Skeletal muscle satellite cell (primary cell): ENCODE measurements around the gene CACNA1S.

Source experiments
- H3K27me3 ChIP-seq: 2 replicates; pipeline ENCODE4 v1.7.0; 2013; ENCODE audit warnings: low read length; ENCODE audit not compliant: control insufficient read depth, insufficient read depth
- H3K36me3 ChIP-seq: 2 replicates; pipeline ENCODE4 v1.7.0; 2013; ENCODE audit warnings: mild to moderate bottlenecking, control low read depth, low read length; ENCODE audit not compliant: insufficient read depth
- H3K4me1 ChIP-seq: 2 replicates; pipeline ENCODE4 v1.7.0; 2013; ENCODE audit warnings: low read length; ENCODE audit not compliant: control insufficient read depth, insufficient read depth
- H3K4me2 ChIP-seq: 2 replicates; pipeline ENCODE4 v1.7.0; 2013; ENCODE audit warnings: mild to moderate bottlenecking, low read length
- H3K4me3 ChIP-seq: 2 replicates; pipeline ENCODE4 v1.7.0; 2013; ENCODE audit warnings: low read length
- H3K9ac ChIP-seq: 2 replicates; pipeline ENCODE4 v1.7.0; 2013; ENCODE audit warnings: mild to moderate bottlenecking, low read depth, low read length, moderate library complexity
- H3K9me3 ChIP-seq: replicated peaks from 2 replicates; pipeline ENCODE4 v1.7.0; 2013; ENCODE audit warnings: mild to moderate bottlenecking, control low read depth, low read length

CACNA1S gene

DNA sequence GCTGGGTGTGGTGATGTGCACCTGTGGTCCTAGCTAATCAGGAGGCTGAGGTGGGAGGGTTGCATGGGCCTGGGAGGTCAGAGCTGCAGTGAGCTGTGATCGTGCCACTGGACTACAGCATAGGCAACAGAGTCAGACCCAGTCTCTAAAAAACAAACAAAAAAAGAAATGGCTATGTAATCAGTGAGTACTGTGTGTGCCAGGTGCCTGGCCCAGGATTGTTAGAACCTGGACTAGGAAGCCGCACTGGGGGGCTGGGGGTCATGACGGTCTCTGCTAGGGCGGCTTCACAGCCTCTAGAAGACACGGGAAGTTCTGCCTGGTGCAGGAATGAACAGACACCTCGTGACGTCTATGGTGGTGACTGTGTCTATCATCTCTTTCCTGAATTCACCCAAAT lies 33.6 kb upstream of the CACNA1S start:
- Histone ChIP-seq H3K36me3 (peaks cover 64% of the 10 kb centered on the region), H3K4me3 (no peak overlapping the region), H3K4me1 (no peaks in the 10 kb centered on the region), H3K4me2 (no peak overlapping the region), H3K9ac (no peak overlapping the region), H3K27me3 (no peaks in the 10 kb centered on the region), H3K9me3 (no peaks in the 10 kb centered on the region)

DNA sequence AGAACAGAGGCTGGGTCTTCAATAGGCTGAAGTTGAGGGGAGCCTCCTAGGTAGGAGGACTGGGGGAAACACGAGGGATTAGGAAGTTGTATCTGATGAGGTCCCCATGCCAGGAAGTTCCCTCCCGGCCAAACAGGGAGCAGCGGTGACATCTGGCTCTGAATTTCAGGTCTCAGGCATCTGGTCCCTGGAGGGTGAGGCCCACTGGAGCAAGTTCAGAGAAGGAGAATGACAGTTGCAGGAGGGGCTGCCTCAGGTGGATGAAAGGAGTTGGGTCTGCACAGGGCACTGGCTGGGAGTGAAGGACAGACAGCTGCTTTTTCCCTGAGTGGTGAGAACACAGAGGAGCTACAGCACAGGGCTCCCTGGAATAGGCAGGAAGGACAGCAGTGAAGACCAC lies 32.9 kb upstream of the CACNA1S start:
- Histone ChIP-seq H3K4me2 (no peak overlapping the region), H3K27me3 (no peaks in the 10 kb centered on the region), H3K9ac (no peak overlapping the region), H3K36me3 (peaks cover 62% of the 10 kb centered on the region), H3K4me1 (no peaks in the 10 kb centered on the region), H3K9me3 (no peaks in the 10 kb centered on the region), H3K4me3 (no peak overlapping the region)

DNA sequence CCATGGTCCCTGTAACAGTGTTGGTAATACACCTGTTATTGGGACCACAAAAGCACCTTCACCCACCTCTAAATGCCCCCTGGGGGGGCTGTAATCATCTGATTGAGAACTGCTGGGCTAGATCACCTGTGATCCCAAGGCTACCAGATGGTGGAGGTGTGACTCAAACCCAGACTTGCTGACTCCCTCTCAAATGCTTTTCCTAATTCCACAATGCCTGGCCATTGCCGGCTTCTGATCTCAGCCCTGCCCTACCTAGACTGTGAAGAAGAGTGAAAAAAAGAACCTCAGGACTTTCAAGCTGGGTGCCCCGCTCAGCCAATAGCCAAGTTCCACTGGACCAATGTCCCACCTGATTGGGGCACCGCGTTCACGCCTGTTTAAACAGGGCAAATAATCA lies 32.5 kb upstream of the CACNA1S start:
- H3K9me3 ChIP-seq = no peaks in the 10 kb centered on the region
- H3K36me3 ChIP-seq = peaks cover 58% of the 10 kb centered on the region
- no peaks in the 10 kb centered on the region for H3K4me1 ChIP-seq
- H3K4me2 ChIP-seq = no peak overlapping the region
- no peak overlapping the region for H3K4me3 ChIP-seq
- no peaks in the 10 kb centered on the region for H3K27me3 ChIP-seq
- no peak overlapping the region for H3K9ac ChIP-seq

DNA sequence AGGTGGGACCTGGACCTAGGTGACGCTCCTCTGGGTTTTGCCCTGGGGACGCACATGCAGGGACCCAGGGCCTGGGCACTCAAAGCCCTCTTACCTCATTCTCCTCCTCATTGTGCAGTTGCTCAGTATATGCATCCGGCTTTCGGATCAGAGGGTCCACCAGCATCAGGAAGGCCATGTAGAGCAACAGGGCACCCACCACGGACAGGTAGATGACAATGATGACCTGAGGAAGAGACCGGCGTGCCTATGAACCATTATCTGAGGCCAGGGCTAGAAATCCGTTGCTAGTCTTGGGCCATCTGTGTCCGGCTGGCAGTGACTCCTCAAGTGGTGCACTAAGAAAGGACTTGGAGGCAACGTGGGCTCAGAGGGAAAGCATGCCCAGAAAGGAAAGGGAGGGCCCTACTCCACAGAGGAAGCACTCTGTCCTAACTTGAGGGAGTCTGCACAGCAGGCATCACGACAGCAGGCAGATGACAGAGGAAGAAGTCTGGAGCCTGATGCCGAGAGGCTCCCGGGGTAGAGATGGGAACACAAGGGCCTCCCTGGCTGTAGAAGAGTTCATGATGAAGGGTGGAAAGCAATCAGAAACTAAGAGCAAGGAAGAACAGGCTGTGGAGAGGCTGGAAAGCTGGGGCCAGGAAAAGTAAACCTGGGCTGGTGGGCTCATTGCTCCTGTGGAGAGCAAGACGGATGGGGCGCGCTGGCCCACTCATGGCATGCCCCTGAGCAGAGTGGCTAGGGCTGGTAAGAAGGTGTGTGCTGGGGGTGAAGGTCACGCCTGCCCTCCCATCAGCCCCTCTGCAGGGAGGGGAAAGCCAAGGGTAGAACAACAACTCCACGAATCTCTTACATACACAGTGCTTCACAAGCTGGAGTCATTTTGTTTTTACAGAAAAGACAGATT lies 31.8 kb upstream of the CACNA1S start:
- Histone ChIP-seq H3K36me3 (peaks cover 51% of the 10 kb centered on the region), H3K9me3 (no peaks in the 10 kb centered on the region)

DNA sequence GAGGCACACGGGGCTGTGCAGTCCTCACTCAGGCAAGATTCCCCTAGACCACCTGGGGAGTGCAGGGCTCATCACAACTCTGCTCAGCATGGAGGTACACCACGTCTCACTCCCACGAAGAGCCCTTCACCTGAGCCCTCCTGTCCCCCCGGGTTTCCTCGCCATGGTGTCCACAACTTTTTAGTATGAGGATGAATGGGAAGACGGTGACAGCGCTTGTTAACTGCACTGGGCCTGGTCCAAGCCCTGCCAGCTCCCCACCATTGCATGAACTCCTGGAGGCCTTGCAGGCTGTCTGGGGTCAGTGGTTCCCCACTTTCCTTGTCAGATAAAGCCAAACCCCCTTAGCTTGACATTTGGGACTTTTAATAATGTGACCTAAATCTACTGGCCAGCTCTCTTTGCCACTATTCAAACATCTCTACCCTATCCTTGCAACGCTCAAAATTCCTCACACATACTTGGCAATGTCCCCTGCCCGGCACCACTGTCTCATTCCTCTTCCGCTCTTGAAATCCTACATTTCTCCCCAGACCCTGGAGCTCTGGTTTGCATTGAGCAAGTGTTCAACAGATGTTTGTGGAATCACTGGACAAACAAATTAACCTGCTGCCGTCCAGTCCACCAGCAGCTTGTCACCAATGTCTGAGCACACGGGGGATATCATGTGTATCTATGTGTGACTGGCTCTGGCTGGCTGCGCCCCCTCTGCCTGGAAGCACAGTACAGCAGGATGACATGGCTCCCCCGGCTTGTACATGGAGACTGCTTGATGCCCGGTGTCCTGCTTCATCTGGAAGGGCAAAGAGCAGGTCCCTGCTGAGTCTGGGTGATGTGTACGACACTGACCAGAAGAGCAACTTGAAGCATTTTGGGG lies 30.9 kb upstream of the CACNA1S start:
- H3K9me3 ChIP-seq = no peaks in the 10 kb centered on the region
- no peak overlapping the region for H3K4me3 ChIP-seq
- no peaks in the 10 kb centered on the region for H3K27me3 ChIP-seq
- peaks cover 43% of the 10 kb centered on the region for H3K36me3 ChIP-seq
- H3K4me1 ChIP-seq = peaks cover 10% of the 10 kb centered on the region
- H3K9ac ChIP-seq = no peak overlapping the region
- H3K4me2 ChIP-seq = no peak overlapping the region

More for the DNA sequence above, 31.8 kb upstream of the CACNA1S start:
- no peaks in the 10 kb centered on the region for H3K27me3 ChIP-seq
- no peak overlapping the region for H3K9ac ChIP-seq
- peaks cover under 1% of the 10 kb centered on the region for H3K4me1 ChIP-seq
- no peak overlapping the region for H3K4me3 ChIP-seq
- no peak overlapping the region for H3K4me2 ChIP-seq

DNA sequence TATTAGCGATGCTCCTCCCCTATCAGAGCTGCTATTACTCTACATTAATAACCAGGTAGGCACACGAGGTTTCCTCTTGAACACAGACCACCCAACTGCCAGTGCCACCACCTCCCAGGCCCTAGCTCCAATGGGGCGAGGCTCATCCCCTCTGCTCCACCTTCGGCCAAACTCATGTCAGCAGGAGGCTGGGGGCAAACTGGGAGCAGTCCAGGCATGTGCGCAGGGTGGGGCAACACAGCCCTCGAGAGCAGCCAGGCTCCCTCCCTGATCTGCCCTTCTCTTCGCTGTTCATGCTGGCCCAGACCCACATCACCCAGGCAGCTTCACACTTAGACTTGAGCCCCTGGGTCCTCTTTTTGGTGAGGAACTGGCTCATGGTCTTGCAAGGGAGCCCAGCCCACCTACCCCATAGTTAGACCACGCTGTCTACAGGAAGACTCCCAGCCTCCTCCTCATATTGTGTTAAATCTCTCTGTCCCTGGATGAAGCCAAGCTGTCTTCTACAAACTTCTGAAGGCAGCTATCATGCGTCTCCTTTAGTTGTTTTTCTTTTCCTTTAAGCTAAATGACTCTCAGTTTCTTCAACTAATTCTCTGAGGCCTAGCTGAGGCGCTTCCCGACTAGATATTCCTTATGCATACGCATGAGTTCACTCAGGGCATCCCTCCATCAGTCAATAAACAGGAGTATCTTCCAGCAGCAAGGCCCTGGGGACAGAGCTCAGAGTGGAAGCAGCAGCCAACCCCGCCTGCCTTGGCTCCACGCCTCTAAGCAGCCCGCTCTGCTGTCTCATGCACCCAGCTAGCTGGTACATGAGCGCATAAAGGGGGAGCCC lies 30.0 kb upstream of the CACNA1S start:
- Histone ChIP-seq H3K4me2 (no peak overlapping the region), H3K4me3 (no peak overlapping the region), H3K4me1 (peaks cover 17% of the 10 kb centered on the region), H3K9ac (no peak overlapping the region), H3K27me3 (no peaks in the 10 kb centered on the region), H3K9me3 (no peaks in the 10 kb centered on the region), H3K36me3 (peaks cover 39% of the 10 kb centered on the region)

DNA sequence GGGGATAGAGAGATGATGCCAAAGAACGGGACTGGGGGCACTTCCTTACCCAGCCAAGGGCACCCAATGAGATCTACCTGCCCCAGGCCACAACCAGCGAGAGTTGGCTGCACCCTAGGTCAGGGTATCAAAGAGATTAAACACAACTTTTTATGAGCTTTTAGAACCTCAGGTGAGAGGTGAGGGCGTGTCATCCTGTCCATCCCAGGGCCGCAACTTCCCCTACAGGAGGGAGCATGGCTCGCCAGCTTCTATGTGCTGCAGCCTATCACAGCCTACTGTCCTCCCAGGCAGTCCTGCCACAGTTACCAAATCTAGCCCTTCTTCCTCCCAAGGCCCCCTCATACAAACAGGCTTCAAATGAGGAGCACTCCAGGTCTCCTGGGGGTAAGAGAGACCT lies 29.2 kb upstream of the CACNA1S start:
- H3K4me2 ChIP-seq = no peak overlapping the region
- H3K4me3 ChIP-seq = no peak overlapping the region
- peaks cover 35% of the 10 kb centered on the region for H3K36me3 ChIP-seq
- H3K4me1 ChIP-seq = peaks cover 25% of the 10 kb centered on the region
- H3K27me3 ChIP-seq = no peaks in the 10 kb centered on the region
- no peaks in the 10 kb centered on the region for H3K9me3 ChIP-seq
- H3K9ac ChIP-seq = no peak overlapping the region

DNA sequence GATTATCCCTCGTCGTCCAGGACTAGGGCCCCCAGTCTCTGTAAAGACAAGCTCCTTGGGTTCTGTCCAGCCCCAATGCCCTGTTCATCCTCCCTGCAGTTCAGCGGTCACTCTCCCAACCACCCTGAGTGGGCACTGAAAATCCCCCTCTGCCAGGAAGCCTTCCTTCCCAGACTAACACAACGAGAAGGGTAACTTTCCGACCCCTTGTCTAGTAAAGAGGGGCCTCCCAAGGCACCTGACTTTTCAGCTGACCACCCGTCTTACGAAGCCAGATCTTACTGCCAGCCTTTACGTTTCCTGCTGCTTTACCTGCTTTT lies 28.7 kb upstream of the CACNA1S start:
- no peak overlapping the region for H3K4me3 ChIP-seq
- H3K27me3 ChIP-seq = no peaks in the 10 kb centered on the region
- H3K4me2 ChIP-seq = no peak overlapping the region
- no peaks in the 10 kb centered on the region for H3K9me3 ChIP-seq
- peaks cover 33% of the 10 kb centered on the region for H3K36me3 ChIP-seq
- no peak overlapping the region for H3K9ac ChIP-seq
- peaks cover 25% of the 10 kb centered on the region for H3K4me1 ChIP-seq

DNA sequence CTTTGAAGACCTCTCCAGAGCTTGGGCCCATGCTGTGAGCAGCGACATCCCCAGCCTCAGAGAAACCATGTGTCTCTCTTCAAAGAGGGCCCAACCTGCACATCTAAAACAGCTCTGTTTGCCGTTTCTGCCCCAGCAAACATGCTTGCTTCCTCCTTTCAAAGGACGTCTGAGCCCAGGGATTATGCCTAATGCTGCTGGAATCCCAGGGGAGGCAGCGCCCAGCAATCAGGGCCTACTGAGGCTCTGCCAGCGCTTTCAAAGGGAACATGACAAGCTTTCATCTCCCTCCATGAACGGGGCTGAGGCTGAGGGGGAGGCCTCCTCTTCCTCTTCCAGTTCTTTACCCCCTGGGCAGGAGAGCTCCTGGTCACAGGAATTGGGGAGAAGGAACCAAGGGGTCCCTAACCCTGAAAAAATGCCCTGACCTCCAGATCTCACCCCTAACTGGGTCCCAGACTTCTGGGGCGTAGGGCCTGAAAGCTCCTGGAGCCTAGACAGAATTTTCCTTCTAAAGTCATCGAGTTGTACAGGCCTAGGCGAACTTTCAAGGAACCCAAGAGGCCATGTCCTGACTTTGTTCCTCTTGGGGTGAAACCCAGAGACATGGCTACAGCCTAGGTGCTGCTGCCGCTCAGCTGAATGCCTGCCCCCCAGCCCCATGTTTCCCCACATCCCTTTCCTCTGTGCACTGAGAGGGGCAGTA lies 28.2 kb upstream of the CACNA1S start:
- no peak overlapping the region for H3K4me3 ChIP-seq
- peaks cover 34% of the 10 kb centered on the region for H3K36me3 ChIP-seq
- peaks cover 25% of the 10 kb centered on the region for H3K4me1 ChIP-seq
- no peaks in the 10 kb centered on the region for H3K27me3 ChIP-seq
- no peaks in the 10 kb centered on the region for H3K9me3 ChIP-seq
- H3K4me2 ChIP-seq = no peak overlapping the region
- no peak overlapping the region for H3K9ac ChIP-seq

DNA sequence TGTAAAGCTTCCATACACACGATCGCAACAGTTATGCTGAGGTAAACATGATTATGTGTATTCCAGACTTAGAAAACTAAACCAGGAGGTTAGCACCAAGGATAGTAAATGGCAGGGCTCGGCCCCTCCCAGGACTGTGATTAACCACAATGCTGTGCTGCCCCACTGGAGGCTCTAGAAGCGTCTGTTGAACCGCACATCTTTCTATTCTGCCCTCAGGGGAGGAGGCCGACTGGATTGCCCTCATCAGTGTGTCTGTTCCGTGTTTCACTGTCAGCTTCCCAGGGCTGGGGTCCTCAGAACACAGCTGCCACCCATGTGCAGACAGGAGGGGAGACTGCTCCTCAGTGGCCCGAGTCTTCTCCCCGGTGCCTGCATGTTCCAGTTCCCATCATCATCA lies 27.5 kb upstream of the CACNA1S start:
- peaks cover 25% of the 10 kb centered on the region for H3K4me1 ChIP-seq
- H3K27me3 ChIP-seq = no peaks in the 10 kb centered on the region
- no peaks in the 10 kb centered on the region for H3K9me3 ChIP-seq
- H3K36me3 ChIP-seq = peaks cover 33% of the 10 kb centered on the region
- H3K4me2 ChIP-seq = no peak overlapping the region
- no peak overlapping the region for H3K4me3 ChIP-seq
- H3K9ac ChIP-seq = no peak overlapping the region

DNA sequence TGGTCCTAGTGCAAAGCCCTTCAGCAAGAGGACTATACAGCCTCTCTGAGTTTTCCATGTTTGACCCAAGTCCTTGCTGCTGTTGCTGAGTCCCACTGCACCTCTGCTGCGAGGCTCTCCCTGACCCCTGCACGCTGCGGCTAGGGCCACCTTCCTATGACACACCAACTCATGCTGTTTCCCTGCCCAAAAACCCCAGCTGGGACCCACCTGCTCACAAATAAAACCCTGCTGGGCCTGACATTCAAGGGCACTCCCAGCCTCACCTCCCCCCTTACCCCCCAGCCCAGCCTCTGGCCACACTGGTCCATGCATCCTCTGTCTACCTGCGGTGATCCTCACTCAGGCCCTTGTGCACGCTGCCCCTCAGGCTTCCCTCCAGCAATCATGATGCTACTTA lies 27.1 kb upstream of the CACNA1S start:
- peaks cover 25% of the 10 kb centered on the region for H3K4me1 ChIP-seq
- no peak overlapping the region for H3K9ac ChIP-seq
- no peak overlapping the region for H3K4me3 ChIP-seq
- H3K4me2 ChIP-seq = no peak overlapping the region
- peaks cover 33% of the 10 kb centered on the region for H3K36me3 ChIP-seq
- no peaks in the 10 kb centered on the region for H3K27me3 ChIP-seq
- H3K9me3 ChIP-seq = no peaks in the 10 kb centered on the region
